Measurements from ENCODE around the gene CRTC2.
"Not testable (repeated sequence)": the region's sequence is repeated elsewhere in the genome, so short reads cannot be mapped to it uniquely, and the experiment has no call there.

The CRTC2 gene, protein sequence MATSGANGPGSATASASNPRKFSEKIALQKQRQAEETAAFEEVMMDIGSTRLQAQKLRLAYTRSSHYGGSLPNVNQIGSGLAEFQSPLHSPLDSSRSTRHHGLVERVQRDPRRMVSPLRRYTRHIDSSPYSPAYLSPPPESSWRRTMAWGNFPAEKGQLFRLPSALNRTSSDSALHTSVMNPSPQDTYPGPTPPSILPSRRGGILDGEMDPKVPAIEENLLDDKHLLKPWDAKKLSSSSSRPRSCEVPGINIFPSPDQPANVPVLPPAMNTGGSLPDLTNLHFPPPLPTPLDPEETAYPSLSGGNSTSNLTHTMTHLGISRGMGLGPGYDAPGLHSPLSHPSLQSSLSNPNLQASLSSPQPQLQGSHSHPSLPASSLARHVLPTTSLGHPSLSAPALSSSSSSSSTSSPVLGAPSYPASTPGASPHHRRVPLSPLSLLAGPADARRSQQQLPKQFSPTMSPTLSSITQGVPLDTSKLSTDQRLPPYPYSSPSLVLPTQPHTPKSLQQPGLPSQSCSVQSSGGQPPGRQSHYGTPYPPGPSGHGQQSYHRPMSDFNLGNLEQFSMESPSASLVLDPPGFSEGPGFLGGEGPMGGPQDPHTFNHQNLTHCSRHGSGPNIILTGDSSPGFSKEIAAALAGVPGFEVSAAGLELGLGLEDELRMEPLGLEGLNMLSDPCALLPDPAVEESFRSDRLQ

DNA sequence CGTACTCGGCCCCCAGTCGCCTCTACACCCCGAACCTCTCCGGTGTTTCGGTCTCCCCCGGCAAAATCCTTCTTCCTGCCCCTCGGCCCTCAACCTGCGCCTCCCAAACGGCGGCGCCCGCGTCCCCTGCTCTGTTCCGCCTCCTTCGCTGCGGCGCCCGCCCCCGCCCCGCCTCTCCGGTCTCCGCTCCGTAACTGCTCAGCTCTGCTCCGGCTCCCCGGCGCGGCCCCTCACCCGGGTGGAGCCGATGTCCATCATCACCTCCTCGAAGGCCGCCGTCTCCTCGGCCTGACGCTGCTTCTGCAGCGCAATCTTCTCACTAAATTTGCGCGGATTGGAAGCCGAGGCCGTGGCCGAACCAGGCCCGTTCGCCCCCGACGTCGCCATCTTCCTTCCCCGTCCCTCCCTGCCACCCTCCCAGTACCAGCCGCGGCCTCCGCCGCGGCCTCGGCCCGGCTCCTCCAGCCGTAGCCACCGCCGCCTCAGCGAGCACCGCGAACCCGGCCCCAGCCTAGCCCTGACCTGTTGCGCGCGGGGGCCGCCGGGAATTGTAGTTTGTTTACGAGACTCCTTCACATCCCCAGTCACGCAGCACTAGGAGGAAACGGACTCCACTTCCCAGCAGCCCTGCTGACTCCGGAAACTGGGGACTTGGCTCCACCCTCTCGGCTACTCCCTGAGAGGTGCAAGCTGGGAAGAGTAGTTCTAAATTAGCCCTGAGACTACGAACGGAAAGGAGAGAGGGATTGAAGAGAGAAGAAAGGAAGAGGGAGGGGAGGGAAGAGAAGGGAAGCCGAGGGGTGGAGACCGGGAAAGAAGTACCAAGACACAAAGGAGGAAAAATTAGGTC is at the start of gene CRTC2:
Gene CRTC2 (minus strand): TSS at position 502 of the 850 bp plus-strand sequence. CDS start 115 bp downstream, at position 387.
- peak; percentile 96 for DNase-seq (ENCODE audit: low read depth)

DNA sequence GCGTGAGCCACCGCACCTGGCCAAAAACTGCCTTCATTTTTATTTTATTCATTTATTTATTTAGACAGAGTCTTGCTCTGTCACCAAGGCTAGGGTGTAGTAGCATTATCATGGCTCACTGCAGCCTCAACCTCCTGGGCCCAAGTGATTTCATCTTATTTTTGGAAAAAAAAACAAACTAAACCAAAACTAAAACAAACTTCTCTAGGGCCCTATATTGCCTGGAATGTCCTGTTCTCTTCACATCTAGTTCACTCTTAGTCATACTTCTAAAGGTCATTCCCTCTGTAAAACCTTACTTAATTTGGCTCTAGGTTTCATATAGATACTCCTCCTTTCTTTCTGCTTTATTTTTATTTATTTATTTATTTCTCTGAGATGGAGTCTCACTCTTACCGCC is 47.7 kb upstream of the CRTC2 start:
- DNase-seq (ENCODE audit: low read depth), result no peak

DNA sequence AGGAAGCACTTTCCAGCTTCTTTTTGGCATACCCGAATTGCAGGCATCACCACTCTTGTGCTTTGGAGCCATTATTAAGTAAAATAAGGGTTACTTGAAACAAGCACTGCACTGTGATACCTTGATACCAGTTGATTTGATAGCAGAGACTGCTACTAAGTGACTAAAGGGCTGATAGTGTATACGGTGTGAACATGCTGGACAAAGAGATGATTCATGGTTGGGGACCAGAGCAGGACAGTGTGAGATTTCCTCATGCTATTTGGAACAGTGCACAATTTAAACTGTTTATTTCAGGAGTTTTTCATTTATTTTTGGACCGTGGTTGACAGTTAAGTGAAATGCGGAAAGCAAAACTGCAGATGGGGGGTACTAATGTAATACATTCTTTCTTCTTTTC is 42.0 kb upstream of the CRTC2 start:
- DNase-seq (ENCODE audit: low read depth), result no peak

DNA sequence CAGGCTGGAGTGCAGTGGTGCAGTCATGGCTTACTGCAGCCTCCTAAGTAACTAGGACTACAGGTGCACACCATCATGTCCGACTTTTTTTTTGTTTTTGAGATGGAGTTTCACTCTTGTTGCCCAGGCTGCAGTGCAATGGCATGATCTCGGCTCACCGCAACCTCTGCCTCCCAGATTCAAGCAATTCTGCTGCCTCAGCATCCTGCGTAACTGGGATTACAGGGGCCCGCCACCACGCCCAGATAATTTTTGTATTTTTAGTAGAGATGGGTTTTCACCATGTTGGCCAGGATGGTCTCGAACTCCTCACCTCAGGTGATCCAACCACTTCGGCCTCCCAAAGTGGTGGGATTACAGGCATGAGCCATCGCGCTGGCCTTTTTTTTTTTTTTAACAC is 38.5 kb upstream of the CRTC2 start:
- DNase-seq (ENCODE audit: low read depth), result not testable (repeated sequence)

DNA sequence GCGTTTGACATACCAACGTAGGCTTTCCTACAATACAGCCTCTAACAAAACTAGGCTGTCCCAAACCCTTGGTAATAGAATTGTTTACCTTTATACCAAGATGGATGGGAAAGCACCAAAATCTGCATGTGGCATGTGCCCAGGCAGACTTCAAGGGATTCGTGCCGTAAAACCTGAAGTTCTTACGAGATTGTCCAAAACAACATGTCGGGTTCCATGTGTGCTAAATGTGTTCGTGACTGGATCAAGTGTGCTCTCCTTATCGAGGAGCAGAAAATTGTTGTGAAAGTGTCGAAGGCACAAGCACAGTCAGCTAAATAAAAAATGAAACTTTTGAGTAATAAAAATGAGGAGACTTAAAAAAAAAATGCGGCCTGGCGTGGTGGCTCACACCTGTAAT is 37.2 kb upstream of the CRTC2 start:
- DNase-seq (ENCODE audit: low read depth), result no peak

DNA sequence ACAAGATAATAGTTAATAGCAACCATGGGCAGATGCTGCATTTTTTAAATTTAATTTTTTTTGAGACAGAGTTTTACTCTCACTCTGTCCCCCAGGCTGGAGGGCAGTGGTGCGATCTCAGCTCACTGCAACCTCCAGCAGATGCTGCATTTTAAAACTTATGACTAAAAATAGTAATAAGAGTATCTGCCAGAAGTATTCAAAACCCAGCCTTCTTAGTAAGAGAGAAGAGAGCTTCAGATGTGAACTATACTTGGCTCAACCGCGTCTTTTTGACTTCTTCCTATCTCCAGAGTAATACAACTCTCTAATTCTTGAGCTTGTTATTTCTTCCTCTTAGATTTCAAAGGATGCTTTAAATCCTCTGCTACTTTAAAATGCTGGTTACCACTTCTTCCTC is 36.8 kb upstream of the CRTC2 start:
- no peak for DNase-seq (ENCODE audit: low read depth)

DNA sequence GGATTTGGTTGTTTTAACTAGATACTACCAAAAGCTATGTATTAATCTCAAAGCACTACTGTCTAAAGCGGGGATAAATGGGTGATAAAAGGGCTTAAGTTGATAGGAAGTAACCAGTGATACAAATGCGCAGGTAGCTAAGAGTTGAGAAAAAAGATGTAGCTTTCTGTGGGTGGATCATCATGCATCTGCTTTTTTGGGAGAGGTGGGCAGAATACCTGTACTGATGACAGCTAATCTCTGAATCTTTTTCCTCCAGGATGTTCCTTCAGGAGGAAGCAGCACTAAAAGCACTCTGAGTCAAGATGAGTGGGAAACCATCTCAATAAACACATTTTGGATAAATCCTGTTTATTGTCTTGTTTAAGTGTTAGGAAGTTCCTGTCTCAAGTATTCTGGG is 33.4 kb upstream of the CRTC2 start:
- no peak for DNase-seq (ENCODE audit: low read depth)

DNA sequence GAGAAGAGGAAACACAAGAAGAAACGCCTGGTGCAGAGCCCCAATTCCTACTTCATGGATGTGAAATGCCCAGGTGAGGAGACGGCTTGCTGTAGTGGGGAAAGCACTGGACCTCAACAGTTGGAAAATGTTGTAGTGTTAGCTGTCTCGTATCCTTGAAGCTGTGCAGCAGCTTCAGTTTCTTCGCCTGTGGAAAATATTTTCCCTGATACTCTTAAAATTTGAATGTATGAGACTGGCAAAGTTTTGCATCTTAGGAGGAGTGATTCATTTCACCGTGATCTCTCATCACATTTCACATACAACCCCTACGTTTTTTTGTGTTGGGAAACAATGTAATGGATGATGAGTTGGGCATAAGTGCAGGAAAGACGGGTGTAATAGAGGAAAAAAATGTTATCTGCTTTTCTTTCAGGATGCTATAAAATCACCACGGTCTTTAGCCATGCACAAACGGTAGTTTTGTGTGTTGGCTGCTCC is 32.8 kb upstream of the CRTC2 start:
- no peak for DNase-seq (ENCODE audit: low read depth)

DNA sequence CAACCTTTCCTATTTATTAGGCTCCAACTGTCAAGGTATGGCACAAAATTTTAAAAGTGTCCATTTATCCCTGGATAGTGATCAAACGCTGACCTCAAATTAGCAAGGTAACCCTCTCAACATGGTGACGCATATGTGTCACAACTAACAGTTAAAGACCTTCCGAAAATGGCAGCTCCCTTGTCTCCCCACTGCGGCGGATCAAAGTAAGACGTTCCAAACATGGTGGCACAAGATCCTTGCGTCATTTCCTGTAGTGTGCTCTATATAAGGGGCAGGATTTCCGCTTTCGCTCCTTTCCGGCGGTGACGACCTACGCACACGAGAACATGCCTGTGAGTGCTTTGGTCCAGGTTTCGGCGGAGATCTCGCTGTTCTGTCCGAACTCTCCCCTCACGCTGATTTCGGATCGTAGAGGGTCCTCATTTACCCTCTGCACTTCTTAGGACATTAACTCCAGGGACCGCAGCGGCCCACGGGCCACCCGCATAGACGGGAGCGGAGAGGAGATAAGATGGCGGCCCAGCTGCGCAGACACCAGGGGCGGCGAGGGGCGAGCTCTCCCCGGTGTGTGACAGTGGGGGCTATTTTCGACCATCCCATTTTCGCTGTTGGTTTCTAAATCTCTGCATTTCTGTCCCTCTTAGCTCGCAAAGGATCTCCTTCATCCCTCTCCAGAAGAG is 32.2 kb upstream of the CRTC2 start, which contains the start of gene RPS27:
Gene RPS27 (plus strand): TSS at position 295 of the 683 bp plus-strand sequence. CDS start 35 bp downstream, at position 330.
- DNase-seq (ENCODE audit: low read depth), result peak; percentile 70

DNA sequence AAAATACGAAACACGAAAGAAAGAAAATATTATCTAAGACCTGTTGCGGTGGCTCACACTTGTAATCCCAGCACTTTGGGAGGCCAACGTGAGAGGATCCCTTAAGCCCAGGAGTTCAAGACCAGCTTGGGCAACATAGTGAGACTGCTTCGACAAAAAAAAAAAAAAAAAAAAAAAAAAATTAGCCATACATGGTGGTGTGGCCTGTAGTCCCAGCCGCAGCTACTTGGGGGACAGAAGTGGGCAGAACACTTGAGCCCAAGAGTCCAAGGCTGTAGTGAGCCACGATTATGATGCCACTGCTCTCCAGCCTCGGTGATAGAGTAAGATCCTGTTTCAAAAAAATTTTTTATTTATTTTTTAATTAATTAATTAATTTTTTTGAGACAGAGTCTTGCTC is 29.2 kb upstream of the CRTC2 start:
- no peak for DNase-seq (ENCODE audit: low read depth)

DNA sequence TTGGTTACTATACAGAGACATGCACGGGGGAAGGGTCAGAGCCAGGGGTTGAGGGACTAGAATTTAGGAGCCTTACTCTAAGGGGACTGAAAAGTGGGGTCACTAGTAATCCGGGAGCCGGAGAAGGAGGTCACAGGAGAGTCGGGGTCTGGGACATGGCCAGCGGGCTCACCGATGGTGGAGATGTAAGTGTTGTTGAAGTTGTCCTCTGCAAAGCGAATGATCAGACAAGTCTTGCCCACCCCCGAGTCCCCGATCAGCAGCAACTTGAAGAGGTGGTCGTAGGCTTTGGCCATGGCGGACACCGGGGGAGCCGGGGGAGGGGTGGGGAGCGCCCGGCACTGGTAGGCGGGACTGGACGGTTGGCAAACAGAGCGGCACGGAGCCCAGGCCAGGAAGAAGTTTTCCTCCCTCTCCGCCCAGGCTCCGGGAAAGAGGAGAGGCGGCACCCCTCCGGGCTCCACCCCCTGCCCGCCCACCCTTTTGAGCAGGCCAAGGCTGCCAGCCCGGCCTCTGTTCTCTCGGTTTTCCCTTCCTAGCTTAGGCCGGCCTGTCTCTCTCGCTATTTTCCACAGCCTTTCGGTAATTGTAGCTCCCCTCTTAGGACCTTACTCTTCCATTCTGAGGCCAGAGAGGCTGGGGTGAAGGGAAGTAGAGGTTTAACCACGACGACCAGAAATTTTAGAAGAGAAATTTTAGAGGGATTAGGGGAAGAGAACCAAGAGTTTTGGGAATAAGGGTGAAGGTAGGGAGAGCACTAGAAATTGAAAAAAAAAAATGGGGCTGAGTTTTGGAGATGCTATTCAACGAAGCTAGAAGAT is 27.7 kb upstream of the CRTC2 start, which contains the start of gene RAB13:
Gene RAB13 (minus strand): TSS at position 399 of the 821 bp plus-strand sequence. CDS start 103 bp downstream, at position 296.
- no peak for DNase-seq (ENCODE audit: low read depth)

DNA sequence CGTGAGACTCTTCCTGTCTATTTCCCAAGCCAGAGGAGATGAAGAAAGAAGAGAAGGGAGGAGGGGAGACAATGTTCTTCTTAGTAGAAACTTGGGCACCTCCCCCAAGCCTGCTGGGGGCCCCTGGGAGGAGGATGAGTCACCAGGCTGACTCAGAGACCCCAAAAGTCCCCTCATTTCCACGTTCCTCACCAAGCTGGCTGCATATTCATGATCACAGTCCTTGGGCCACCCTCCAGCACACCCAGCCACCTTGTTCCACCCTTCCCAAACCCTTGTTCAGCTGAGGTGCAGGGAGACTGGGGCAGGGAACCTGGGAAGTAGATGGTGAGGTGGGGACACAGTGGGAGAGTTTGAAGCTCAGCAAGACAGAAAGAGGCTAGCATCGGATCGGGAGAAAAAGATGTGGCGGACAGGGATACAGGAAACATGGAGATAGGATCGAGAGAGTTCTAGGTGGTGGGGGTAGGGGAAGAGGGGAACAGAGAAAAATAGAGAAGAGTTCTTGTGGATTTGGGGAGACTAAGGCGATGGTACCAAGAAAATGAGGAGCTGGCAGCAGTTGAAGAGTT is 27.0 kb upstream of the CRTC2 start:
- no peak for DNase-seq (ENCODE audit: low read depth)

DNA sequence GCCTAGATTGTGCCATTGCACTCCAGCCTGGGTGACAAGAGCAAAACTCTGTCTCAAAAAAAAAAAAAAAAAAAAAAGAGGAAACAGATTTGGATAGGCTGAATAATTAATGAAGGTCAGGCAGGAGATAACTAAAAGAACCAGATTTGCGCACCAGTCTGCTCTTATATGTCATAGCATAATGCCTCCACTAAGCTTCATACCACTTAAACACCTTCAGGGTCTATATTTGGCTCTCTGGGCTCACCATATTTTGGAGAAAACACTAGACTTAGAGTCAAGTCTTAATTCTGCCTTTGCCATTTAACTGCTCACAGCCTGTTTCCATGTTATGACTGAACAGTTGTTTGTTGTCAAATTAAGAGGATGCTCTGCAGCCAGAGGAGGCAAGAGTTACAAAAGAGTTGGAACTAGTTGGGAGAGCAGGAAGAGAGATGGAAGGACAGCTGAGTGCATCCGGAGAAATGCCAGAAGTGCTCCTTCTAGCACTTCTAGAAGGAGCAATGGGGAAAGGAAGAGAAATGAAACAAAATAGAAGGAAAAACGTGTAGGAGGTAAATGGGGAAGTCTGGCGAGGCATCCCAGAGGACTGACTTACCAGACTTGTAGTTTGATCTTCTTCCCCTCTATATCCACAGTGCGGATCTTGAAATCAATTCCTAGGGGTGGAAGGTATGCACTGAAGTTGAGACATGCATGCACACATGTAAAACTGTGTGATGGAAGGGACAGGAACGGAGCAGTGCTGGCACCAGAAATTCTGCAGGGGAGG is 25.9 kb upstream of the CRTC2 start:
- DNase-seq (ENCODE audit: low read depth), result no peak

DNA sequence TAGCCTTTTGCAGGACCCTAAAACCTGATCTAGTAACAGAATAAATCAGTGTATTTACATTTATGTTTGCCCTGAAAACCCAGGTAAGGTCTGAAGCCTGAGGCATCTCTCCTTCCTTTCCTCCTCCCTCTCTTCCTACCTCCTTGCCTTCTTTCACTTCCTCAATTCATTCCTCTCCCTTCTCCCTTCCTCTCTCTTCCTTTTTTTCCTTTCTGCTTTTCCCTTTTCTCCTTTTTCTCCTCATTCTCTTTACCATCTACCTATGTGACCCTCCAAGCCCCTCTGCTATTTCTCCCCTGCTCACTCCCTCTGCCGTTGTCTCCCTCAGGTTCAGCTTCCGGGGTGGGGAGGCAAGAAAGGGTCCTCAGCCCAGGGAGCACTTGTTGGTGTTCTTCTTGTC is 23.3 kb upstream of the CRTC2 start:
- not testable (repeated sequence) for DNase-seq (ENCODE audit: low read depth)

DNA sequence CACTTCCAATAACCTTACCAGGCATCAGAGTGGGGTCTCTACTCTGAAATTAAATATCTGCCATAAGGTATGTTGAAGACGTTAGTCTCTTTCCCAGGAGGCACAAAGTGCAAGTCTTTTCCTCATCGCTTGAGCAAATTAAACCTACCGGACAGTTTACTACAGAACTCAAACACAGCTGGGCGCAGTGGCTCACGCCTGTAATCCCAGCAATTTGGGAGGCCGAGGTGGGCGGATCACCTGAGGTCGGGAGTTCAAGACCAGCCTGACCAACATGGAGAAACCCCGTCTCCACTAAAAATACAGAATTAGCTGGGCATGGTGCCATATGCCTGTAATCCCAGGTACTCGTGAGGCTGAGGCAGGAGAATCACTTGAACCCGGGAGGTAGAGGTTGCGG is 20.7 kb upstream of the CRTC2 start:
- DNase-seq (ENCODE audit: low read depth), result not testable (repeated sequence)

DNA sequence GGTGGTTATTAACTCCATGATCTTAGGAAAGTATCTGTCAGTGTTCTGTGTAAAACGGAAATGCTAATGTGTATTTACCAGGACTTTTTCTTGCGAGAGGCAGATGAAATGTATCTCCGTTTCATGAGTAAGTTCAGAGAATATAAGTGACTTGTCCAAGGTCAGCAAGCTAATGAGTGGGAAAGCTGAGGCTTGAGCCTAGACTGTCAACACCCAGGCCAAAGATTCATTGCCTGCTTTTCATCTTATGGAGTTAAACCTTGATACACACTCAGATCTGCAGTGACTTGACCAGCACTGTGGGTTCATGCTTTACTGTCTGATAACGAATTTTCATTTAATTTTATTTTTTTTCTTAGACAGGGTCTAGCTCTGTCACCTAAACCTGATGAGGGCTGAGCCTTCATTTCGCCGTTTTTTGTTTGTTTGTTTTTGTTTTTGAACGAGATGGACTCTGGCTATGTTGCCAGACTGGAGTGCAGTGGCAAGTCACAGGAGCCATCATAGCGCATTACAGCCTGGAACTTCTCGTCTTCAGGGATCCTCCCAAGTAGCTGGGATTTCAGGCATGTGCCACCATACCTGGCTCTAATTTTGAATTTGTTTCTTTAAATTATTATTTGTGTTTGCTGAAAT is 20.0 kb upstream of the CRTC2 start:
- no peak for DNase-seq (ENCODE audit: low read depth)

DNA sequence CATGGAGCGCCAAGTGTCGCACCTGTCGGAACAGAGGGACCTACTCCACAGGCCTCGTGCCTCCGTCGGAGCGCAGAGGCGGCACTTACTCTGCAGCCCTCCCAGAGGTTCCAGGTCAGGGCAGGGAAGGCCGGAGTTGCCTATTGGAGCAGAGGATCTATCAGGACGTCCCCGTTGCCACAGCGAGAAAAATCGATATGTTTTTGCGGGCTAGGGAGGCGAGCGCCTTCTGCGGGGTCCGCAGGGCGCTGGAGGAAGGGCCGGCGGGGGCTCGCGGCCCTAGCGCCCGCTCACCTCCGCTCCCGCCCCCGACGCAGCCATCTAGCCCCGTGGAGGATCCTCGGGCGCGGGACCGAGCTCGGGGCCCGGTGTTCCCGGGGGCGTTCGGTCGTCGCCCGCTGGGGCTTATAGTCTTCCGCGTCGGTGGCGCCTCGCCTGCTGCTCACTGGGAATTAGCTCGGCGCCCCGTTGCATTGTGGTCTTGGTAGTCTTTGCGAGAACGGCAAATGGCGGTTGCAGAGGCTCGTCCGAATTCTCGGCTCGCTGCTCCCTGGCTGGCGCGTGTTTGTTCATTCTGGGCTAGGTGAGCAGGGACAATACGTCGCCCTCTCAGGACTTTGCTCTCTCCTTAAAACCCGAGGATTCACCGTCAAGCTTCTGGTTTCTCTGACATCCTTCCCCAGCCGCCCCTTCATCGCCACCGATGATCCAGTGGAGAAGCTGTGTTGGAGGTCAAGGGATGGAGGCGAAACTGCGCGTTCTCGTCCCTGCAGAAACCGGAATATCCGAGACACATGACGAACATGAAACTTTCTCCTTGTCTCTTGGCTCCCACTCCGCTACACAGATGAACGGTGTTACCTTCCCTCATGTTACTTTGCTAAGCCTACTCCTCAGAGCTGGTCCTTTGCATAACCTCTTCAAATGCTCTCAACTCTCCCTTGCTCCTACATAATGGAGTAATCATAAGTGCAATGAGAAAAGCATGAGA is 19.1 kb upstream of the CRTC2 start, which contains the start of gene JTB:
Gene JTB (minus strand): TSS at position 425 of the 991 bp plus-strand sequence. CDS start 422 bp downstream, at position 3.
- DNase-seq (ENCODE audit: low read depth), result peak; percentile 70

Data from stimulated activated CD8-positive, alpha-beta memory T cell treated with anti-CD3 and anti-CD28 coated beads, Interleukin-15, amount 100 ng/mL, for 1 hour (primary cell).